Vagina (tissue), 2 donors: ENCODE results near the gene LRRFIP1. TPM values are rescaled to one million over a fixed set of nuclear protein-coding genes. Genes with fewer than 3 reads are reported as not detected.
"Not testable (repeated sequence)": the region's sequence is repeated elsewhere in the genome, so short reads cannot be mapped to it uniquely, and the experiment has no call there.

Experiments used
- DNase-seq, 2 donors: peaks; one replicate each; pipeline ENCODE4 v3.0.0-alpha.2; 2017; ENCODE audit errors: extremely low spot score in 2 of 2
- H3K27ac ChIP-seq: fragments of 200-600 bp; sonication (generic); one replicate; pipeline ENCODE4 v1.5.1; 2019
- H3K27me3 ChIP-seq: fragments of 200-600 bp; sonication (generic); one replicate; pipeline ENCODE4 v1.5.1; 2019
- H3K36me3 ChIP-seq, 2 donors: fragments of 200-600 bp; sonication (generic); one replicate each; pipeline ENCODE4 v1.5.1; 2017 to 2019
- H3K4me1 ChIP-seq: fragments of 200-600 bp; sonication (generic); one replicate; pipeline ENCODE4 v1.5.1; 2019
- H3K4me3 ChIP-seq, 2 donors: fragments of 200-600 bp; sonication (generic); 1 replicate in 1 of 2; 2 replicates in 1 of 2; pipeline ENCODE4 v1.5.1; 2016 to 2019
- H3K9me3 ChIP-seq: fragments of 200-600 bp; sonication (generic); one replicate; pipeline ENCODE4 v1.5.1; 2019
- POLR2A ChIP-seq, 2 donors: fragments of 450-650 bp; IDR thresholded peaks; one replicate each; pipeline ENCODE4 v1.6.1; 2017; ENCODE audit warnings: antibody characterized with exemption in 2 of 2, mild to moderate bottlenecking in 2 of 2, moderate library complexity in 2 of 2
- POLR2AphosphoS5 ChIP-seq, 2 donors: sonication (generic); formaldehyde crosslinking; IDR thresholded peaks; one replicate each; pipeline ENCODE4 v1.9.0; 2017; ENCODE audit warnings: antibody characterized with exemption in 2 of 2, mild to moderate bottlenecking in 2 of 2, low read depth in 1 of 2; ENCODE audit not compliant: insufficient read depth in 1 of 2
- intact Hi-C: fragments of 100-400 bp; cut with DNase I; formaldehyde crosslinking; loops from one replicate; pipeline ENCODE4 v1.15.1; 2023
- total RNA-seq: library from RNA; depleted of rRNA; stranded (reverse); fragments of >200 nt; gene quantifications from one replicate; pipeline ENCODE4 v1.2.3, GENCODE V29; 2016
- TF ChIP-seq, protein P1 (sequence below), 3 experiments: fragments of 450-650 bp in 2 of 3; fragments of 200-600 bp in 1 of 3; sonication (generic) in 1 of 3; IDR thresholded peaks; one replicate each; pipeline ENCODE4 v1.5.1; 2017 to 2019; ENCODE audit warnings: antibody characterized with exemption in 3 of 3, mild to moderate bottlenecking in 2 of 3, moderate library complexity in 2 of 3

LRRFIP1 gene
- total RNA-seq, 1 donor from 2014 or later, result 132 TPM

DNA sequence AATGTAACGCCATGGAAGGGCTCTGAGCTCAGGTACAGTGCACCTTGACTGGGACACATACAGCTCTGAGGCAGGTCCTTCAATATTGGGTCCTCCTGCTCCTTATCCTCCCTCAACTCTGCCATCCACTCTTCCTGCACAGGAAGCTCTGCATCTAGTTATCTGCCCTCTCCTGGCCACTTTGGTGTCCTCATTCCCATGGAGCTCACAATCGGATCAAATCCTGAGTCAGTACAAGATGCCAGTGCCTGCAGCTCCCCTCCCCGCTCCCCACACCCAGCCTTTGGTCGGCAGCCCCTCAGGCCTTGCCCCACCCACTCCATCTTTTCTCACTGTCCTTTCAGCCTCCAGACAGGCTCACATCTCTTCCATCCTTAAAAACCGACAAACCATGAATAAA lies 58.0 kb downstream of the LRRFIP1 start:
- TF ChIP-seq POLR2AphosphoS5 (IDR thresholded peaks at IDR 0.05; ENCODE audit: insufficient read depth in 1 of 2, low read depth in 1 of 2), result no peak
- no peak for TF ChIP-seq POLR2A (IDR thresholded peaks at IDR 0.05)
- TF ChIP-seq, protein P1, sequence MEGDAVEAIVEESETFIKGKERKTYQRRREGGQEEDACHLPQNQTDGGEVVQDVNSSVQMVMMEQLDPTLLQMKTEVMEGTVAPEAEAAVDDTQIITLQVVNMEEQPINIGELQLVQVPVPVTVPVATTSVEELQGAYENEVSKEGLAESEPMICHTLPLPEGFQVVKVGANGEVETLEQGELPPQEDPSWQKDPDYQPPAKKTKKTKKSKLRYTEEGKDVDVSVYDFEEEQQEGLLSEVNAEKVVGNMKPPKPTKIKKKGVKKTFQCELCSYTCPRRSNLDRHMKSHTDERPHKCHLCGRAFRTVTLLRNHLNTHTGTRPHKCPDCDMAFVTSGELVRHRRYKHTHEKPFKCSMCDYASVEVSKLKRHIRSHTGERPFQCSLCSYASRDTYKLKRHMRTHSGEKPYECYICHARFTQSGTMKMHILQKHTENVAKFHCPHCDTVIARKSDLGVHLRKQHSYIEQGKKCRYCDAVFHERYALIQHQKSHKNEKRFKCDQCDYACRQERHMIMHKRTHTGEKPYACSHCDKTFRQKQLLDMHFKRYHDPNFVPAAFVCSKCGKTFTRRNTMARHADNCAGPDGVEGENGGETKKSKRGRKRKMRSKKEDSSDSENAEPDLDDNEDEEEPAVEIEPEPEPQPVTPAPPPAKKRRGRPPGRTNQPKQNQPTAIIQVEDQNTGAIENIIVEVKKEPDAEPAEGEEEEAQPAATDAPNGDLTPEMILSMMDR (IDR thresholded peaks at IDR 0.05), result no peak
- DNase-seq, result no peak
- peaks cover 30% of the 10 kb centered on the region for H3K4me1 ChIP-seq
- no peaks in the 10 kb centered on the region for H3K36me3 ChIP-seq
- no peaks in the 10 kb centered on the region for H3K9me3 ChIP-seq
- H3K4me3 ChIP-seq, result no peak overlapping the region
- no peaks in the 10 kb centered on the region for H3K27me3 ChIP-seq
- intact Hi-C loops, result no loop called here
- H3K27ac ChIP-seq, result no peak overlapping the region

DNA sequence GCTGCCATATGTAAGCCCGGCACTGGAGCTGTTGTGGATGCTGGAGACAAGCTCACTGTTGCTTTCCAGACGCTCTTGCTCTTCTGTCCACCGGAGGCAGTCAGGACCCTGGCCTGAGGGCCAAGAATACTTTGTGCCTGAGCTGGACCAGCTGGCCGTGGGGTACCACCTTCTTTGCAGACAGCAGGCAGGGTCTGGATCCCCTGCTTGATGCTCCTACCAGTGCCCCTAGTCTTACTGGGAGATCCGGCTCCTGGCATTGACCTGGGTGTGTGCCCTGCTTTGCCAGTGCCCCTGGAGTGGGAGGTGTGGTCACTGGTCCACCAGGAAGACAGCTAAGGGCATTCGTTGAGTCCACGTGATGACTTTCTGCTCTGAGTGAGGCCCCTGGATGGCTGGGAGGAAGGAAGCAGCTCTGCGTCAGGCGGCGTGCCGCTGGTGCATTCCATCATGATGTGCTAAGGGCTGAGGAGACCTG lies 59.3 kb downstream of the LRRFIP1 start:
- no peak for DNase-seq
- TF ChIP-seq POLR2AphosphoS5 (IDR thresholded peaks at IDR 0.05; ENCODE audit: insufficient read depth in 1 of 2, low read depth in 1 of 2), result peak in 1 of 2 donors; percentile 13
- no peak for TF ChIP-seq POLR2A (IDR thresholded peaks at IDR 0.05)
- TF ChIP-seq, protein P1 (IDR thresholded peaks at IDR 0.05), result no peak
- intact Hi-C loops, result no loop called here
- Histone ChIP-seq H3K27me3 (no peaks in the 10 kb centered on the region), H3K4me1 (peaks cover 38% of the 10 kb centered on the region), H3K4me3 (no peak overlapping the region), H3K9me3 (no peaks in the 10 kb centered on the region), H3K36me3 (no peaks in the 10 kb centered on the region), H3K27ac (peak overlapping the region; percentile 99)

DNA sequence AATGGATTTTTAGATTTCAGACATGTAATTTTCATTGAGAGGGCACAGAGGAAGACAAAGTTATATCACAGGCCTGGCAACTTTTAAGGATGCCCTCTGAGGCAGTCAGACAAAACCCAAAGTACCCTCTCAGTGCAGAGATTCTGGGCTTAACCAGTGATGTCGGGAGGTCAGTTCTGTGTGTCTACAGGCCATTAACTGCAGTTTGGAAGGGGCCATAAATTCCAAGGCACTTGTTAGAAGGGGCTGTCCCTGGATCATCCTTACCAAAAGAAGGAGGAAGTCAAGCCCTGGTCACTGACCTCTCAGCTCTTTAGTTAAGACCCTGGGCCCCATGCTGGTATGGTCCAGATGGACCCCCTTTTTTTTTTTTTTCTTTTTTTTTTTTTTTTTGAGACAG lies 60.7 kb downstream of the LRRFIP1 start:
- Histone ChIP-seq H3K4me1 (peaks cover 42% of the 10 kb centered on the region), H3K27ac (peak overlapping the region; percentile 99)

DNA sequence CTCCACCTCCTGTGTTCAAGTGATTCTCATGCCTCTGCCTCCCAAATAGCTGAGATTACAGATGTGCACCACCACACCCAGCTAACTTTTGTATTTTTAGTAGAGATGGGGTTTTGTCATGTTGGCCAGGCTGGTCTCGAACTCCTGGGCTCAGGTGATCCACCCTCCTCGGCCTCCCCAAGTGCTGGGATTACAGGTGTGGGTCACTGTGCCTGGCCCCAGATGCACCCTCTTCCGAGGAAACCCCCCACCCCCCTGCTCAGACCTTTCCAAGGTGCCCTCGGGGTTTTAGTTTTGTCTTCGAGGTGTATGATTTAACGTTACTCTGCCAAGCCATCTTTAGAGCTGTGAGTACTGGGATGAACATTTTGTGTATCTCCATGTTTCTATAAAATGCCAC lies 61.2 kb downstream of the LRRFIP1 start:
- H3K36me3 ChIP-seq, intact Hi-C loops, DNase-seq, H3K4me3 ChIP-seq, H3K9me3 ChIP-seq, H3K27me3 ChIP-seq: not testable (repeated sequence)
- H3K27ac ChIP-seq, result peak overlapping the region; percentile 99
- H3K4me1 ChIP-seq, result peaks cover 46% of the 10 kb centered on the region

More for the DNA sequence above, 60.7 kb downstream of the LRRFIP1 start:
- H3K36me3 ChIP-seq, result no peaks in the 10 kb centered on the region
- no peak for DNase-seq
- intact Hi-C loops, result no loop called here
- TF ChIP-seq, protein P1 (IDR thresholded peaks at IDR 0.05), result no peak
- no peak for TF ChIP-seq POLR2A (IDR thresholded peaks at IDR 0.05)
- no peak for TF ChIP-seq POLR2AphosphoS5 (IDR thresholded peaks at IDR 0.05; ENCODE audit: insufficient read depth in 1 of 2, low read depth in 1 of 2)
- H3K27me3 ChIP-seq, result no peaks in the 10 kb centered on the region
- H3K4me3 ChIP-seq, result no peak overlapping the region
- H3K9me3 ChIP-seq, result no peaks in the 10 kb centered on the region

DNA sequence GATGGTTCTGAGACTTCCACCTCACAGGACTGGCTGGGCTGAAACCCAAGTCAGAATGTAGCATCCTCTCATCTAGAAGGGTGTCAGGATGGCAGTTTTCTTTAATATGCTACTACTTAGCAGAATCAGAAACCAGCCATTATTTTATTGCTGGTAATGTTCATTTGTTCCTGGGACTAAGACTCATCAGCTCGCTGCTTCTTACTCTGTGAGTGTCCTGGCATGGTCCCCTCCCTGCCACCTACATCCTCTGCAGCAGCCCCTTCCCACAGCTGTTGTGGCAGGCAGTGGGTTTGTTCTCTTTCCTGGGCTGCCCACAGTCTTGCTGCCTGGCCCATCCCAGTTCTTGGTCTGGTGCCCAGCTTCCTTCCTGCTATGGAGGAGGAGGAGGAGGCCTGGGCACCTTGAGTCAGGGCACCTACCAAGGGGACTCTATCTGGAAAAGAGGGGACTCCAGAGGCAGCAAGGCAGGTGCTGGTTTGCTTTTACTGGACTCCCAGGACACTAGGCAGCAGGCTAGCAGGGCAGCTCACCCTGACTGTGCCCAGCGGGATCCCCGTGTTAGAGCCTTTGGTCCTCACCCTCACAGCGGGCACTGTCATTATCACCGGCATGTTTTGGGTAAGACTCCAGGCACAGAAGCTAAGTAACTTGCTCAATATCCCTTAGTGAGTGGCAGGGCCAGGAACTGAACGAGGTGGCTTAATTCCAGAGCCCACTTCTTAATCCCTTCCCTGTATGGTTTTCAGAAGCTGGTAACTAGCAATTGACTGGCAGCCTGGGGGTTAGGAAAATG lies 62.1 kb downstream of the LRRFIP1 start:
- Histone ChIP-seq H3K36me3 (no peaks in the 10 kb centered on the region), H3K27ac (peak overlapping the region; percentile 99), H3K9me3 (no peaks in the 10 kb centered on the region), H3K4me3 (no peak overlapping the region), H3K4me1 (peaks cover 56% of the 10 kb centered on the region), H3K27me3 (no peaks in the 10 kb centered on the region)
- intact Hi-C loops, result loop anchor here (5.0 kb wide), 1 partner anchor 48 kb away; no protein-coding TSS in a partner anchor
- DNase-seq, result no peak
- TF ChIP-seq POLR2AphosphoS5 (IDR thresholded peaks at IDR 0.05; ENCODE audit: insufficient read depth in 1 of 2, low read depth in 1 of 2) (no peak), POLR2A (IDR thresholded peaks at IDR 0.05) (no peak)
- TF ChIP-seq, protein P1 (IDR thresholded peaks at IDR 0.05), result no peak
